GM18861 (cell line): ENCODE measurements around the gene MDH1B.
A peak's percentile ranks its signal among the peaks of the same experiment; 100 is the strongest.
"Not testable (repeated sequence)": the region's sequence is repeated elsewhere in the genome, so short reads cannot be mapped to it uniquely, and the experiment has no call there.

Source experiments
- ATAC-seq: cut with Tn5 transposase; IDR thresholded peaks from one replicate; pipeline ENCODE4 v1.9.1; 2021; ENCODE audit not compliant: unreplicated experiment

MDH1B gene

GRCh38 chr2:206774871-206775270 is 9.7 kb upstream of the MDH1B start:
- no peak for ATAC-seq

DNA sequence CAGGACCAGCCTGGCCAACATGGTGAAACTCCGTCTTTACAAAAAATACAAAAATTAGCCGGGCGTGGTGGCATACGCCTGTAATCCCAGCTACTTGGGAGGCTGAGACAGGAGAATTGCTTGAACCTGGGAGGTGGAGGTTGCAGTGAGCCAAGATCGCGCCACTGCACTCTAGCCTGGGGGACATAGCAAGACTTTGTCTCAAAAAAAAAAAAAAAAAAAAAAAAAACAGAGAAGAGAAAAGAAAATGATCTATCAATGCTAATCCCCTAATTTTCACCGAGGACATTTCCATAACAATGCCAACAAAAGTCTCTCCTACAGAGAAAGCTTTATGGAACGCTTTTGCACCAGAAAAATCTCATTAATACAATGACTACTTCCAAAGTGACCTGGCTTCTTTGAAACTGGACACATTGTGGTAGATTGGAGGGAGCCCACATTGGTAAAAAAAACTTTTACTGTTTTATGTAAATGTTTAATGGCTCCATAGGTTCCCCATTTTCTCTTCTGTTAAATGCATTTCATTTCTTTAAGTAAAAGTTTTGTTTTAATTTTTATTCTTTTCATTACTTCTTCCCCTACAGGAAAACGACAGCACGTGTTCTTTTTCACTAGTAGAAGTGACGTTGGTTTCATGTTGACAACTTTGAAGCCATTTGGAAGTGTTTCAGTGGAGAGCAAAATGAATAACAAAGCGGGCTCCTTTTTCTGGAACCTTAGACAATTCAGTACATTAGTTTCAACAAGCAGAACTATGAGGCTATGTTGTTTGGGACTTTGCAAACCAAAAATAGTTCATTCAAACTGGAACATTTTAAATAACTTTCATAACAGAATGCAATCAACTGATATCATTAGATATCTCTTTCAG is 1.2 kb upstream of the MDH1B start:
- ATAC-seq, result no peak

GRCh38 chr2:206764673-206765241 is 371 bp downstream of the MDH1B start:
- no peak for ATAC-seq

- ATAC-seq, result no peak
Observed at GRCh38 chr2:206756816-206757215, 8.3 kb downstream of the MDH1B start.

DNA sequence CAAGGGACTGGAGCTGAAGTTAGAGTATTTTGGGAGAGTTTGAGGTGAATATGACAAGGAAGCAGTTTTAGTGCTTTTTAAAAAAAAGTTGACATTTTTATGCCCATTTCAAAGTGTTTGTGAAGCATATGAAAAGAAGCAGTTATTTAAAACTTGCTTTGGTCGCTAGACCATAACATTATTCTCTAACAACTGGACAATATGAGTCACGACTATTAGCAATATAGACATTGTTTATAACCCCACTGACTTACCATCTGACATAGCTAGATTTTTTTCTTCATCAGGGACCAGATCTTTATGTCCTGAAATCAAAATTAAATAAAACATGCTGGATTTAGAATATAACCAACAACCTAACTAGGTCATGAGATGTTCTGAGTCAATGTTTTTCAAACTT is 24.3 kb downstream of the MDH1B start:
- no peak for ATAC-seq

GRCh38 chr2:206739271-206739670 is 25.9 kb downstream of the MDH1B start:
- no peak for ATAC-seq

DNA sequence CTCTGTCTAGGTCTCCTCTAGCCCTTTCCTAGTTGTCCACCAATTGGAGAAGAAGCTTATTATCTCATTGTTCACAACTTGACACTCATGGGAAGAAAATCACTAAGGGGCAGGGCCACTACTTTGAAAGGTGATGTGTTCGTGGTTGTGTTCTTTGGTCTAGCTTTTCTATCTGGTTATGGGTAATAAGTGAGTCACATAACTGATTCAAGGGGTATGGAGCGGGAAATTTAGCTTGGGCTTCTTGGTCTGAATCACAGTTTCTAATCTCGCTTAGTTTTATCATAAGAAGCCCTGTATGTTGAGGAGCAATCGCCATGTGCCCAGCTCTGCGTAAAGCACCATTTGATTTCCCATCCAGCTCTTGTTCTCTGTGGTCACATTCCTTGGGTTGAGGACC is 28.2 kb downstream of the MDH1B start:
- ATAC-seq, result no peak

GRCh38 chr2:206733341-206733740 is 31.8 kb downstream of the MDH1B start:
- ATAC-seq, result no peak

GRCh38 chr2:206728277-206729199 is 36.6 kb downstream of the MDH1B start:
- ATAC-seq, result no peak

DNA sequence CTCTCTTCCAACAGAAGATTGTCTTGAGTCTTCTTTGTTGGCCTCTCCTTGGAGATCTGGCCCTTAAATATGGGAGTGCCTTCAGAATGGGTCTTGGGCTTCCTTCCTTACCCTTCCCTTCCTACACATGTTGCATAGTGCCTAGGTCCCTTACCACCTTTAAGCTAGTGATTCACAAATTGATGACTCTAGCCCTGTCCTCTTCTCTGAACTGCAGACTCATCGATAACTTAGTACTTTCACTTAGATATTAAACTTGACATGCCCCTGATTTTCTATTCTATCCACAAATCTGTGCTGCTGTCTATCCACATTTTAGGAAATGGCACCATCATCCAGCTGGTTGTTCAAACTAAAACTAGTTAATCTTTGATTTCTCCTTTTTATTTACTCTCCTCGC is 37.8 kb downstream of the MDH1B start:
- ATAC-seq, result no peak

DNA sequence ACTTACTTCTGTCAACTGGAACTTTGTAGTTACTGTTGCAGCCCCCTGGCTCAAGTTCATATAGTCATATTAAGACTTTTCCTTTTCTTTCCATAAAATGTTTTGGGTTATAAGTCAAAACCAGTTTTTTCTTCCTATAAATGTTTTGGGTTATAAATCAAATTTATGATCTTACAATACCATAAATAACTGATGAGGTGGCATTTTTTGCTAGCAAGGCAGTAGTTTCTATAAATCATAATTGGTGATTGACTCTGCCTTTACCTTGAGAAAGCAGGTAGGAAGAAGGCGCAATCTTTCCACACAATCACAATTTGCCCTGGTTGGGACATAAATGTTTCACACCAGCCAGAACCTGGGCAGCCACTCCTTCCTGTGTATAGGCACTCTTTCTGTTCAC is 41.8 kb downstream of the MDH1B start:
- ATAC-seq, result no peak

DNA sequence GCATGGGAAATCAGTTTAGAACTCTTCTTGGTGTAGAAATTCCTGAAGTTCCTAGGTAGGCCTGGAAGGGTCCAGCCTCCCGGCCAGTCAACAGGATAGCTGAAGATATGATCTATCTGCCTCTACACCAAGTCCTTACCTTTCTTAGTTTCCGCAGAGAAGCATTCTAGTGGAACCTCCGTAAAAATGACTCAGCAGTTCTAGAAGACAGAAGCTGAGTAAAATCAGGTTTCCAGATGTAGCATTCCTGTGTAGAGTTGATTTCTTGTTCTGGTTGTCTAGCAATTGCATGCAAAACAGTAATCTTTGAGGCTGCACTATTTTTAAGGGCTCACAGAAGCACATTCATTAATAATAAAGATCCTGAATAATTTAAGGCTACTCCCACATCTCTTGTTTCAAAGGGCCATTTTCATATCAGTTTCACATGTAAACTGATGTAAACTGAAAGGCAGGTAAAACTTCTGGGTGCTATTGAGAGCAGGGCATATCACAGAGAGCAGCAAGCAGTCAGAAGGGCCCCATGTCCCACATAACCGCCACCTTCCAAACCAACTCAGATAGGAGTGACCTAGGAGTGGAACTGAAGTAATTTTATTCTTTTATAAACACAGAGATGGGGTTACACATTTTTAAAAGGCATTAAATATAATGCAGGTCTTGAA is 43.7 kb downstream of the MDH1B start:
- ATAC-seq, result peak; percentile 77

- no peak for ATAC-seq
Observed at GRCh38 chr2:206718296-206718695, 46.8 kb downstream of the MDH1B start, which contains the start of gene DYTN. Gene DYTN (minus strand): TSS chr2:206718396. CDS start chr2:206718279, 117 bp downstream.

DNA sequence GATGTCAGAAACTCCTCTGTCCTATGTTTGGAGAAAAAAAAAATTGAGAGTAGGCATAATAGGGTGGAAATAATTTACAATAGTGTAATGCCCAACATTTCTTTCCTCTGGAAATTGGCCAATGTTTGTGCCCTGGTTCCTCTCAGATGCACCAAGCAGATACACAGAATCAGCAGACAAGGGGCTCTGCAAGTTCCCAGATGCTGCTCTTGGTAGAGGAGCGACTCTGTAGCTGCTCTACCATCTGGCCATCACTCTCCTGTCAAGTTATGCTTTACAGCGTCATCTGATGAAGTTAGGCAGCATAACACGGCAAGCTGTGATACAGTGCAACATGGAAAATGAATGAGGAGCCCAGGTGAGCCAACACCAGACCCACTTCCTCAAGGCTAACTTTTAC is 48.5 kb downstream of the MDH1B start:
- no peak for ATAC-seq

GRCh38 chr2:206715183-206715582 is 49.9 kb downstream of the MDH1B start:
- not testable (repeated sequence) for ATAC-seq

DNA sequence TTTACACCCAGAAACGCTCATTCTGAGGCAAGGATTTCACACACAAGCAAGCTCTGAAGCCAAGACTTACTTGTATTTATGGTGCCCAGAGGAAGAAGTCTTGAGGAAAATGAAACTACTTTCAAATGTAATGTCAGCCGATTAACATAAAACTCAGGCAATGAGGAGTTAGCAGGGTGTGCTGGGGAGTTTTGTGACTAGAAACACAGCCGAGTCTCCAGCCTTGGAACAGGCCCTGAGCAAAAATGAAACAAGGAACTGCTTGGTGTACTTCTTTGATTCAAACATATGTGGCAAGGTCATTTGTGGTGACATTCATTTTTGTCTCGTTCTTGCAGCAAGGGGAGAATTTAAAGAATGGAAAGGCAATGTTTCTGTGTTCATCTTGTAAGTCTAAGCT is 51.4 kb downstream of the MDH1B start:
- peak; percentile 63 for ATAC-seq

DNA sequence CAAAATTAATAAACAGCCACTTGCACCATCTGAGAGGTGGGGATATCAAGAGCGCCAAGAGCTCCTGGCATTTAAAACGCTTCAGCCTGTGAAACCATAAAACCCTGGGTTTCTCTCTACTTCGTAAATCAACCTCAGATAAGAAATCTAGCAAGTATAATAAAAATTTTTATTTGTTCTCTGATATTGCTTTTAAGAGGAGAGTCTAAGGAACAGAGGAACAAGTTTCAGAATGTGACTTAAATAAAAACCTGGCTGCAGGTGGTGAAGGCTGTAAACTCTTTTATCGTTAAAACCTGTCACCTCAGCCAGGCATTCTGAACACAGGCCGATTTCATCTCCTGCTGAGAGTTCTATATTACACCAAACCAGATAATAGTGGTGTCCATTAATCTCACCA is 56.8 kb downstream of the MDH1B start:
- ATAC-seq, result no peak

- ATAC-seq, result no peak
Observed at GRCh38 chr2:206707164-206707701, 57.9 kb downstream of the MDH1B start.

- no peak for ATAC-seq
Observed at GRCh38 chr2:206701952-206702605, 63.0 kb downstream of the MDH1B start.

GRCh38 chr2:206700156-206700555 is 65.0 kb downstream of the MDH1B start:
- no peak for ATAC-seq
